HL-60 (cell line): Measurements from ENCODE around the gene TBC1D1.

Experiments
- GABPA ChIP-seq: IDR thresholded peaks from 2 replicates; pipeline ENCODE4 v1.6.1; 2012; ENCODE audit warnings: low read depth
- POLR2AphosphoS5 ChIP-seq: IDR thresholded peaks from 2 replicates; pipeline ENCODE4 v1.6.1; 2012; ENCODE audit warnings: low read depth
- SPI1 ChIP-seq: IDR thresholded peaks from 2 replicates; pipeline ENCODE4 v1.6.1; 2012; ENCODE audit warnings: low read depth, mild to moderate bottlenecking, borderline replicate concordance
- TF ChIP-seq, protein P1 (sequence below): IDR thresholded peaks from one replicate; pipeline ENCODE4 v1.5.1; 2011; ENCODE audit warnings: low read length, control low read depth, inconsistent platforms; ENCODE audit not compliant: insufficient read depth
- TF ChIP-seq, protein P2 (sequence below): IDR thresholded peaks from 2 replicates; pipeline ENCODE4 v1.6.1; 2012; ENCODE audit warnings: low read depth; ENCODE audit not compliant: insufficient replicate concordance

DNA sequence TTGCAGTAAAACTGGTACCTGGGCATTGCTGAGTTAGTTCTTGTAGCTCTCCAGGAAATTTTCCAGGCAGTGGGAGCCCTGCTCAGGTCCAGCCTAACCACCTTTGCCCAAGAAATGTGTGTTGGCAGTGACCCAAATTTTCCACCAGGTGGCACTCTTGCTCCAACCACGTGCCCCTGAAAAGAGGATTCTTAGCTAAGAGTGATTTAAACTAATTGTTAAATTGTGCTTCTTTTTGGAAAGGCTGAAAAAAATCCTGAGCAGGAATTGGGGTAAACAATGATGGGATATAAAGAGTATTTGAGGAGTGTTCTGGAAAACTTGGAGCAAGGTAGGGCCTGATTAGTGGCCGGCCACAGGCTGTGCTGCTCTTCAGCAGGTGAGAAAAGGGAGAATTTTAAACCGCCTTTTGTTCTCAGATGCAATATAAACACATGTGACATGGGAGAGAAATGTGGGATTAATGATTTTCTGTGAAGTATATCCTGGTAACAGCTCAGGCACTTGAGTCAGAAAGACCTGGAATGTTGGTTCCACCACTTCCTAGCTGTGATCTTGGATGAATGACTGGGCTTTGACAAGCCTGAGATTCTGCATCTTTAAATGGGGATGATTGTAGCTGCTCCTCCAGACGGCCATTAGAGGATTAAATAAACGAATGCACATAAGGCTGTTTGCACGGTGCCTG, 288.9 kb downstream of the TBC1D1 start:
- TF ChIP-seq, protein P1, sequence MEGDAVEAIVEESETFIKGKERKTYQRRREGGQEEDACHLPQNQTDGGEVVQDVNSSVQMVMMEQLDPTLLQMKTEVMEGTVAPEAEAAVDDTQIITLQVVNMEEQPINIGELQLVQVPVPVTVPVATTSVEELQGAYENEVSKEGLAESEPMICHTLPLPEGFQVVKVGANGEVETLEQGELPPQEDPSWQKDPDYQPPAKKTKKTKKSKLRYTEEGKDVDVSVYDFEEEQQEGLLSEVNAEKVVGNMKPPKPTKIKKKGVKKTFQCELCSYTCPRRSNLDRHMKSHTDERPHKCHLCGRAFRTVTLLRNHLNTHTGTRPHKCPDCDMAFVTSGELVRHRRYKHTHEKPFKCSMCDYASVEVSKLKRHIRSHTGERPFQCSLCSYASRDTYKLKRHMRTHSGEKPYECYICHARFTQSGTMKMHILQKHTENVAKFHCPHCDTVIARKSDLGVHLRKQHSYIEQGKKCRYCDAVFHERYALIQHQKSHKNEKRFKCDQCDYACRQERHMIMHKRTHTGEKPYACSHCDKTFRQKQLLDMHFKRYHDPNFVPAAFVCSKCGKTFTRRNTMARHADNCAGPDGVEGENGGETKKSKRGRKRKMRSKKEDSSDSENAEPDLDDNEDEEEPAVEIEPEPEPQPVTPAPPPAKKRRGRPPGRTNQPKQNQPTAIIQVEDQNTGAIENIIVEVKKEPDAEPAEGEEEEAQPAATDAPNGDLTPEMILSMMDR = peak; percentile 85
- TF ChIP-seq POLR2AphosphoS5 = no peak
- no peak for TF ChIP-seq SPI1
- TF ChIP-seq, protein P2, sequence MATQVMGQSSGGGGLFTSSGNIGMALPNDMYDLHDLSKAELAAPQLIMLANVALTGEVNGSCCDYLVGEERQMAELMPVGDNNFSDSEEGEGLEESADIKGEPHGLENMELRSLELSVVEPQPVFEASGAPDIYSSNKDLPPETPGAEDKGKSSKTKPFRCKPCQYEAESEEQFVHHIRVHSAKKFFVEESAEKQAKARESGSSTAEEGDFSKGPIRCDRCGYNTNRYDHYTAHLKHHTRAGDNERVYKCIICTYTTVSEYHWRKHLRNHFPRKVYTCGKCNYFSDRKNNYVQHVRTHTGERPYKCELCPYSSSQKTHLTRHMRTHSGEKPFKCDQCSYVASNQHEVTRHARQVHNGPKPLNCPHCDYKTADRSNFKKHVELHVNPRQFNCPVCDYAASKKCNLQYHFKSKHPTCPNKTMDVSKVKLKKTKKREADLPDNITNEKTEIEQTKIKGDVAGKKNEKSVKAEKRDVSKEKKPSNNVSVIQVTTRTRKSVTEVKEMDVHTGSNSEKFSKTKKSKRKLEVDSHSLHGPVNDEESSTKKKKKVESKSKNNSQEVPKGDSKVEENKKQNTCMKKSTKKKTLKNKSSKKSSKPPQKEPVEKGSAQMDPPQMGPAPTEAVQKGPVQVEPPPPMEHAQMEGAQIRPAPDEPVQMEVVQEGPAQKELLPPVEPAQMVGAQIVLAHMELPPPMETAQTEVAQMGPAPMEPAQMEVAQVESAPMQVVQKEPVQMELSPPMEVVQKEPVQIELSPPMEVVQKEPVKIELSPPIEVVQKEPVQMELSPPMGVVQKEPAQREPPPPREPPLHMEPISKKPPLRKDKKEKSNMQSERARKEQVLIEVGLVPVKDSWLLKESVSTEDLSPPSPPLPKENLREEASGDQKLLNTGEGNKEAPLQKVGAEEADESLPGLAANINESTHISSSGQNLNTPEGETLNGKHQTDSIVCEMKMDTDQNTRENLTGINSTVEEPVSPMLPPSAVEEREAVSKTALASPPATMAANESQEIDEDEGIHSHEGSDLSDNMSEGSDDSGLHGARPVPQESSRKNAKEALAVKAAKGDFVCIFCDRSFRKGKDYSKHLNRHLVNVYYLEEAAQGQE = no peak
- no peak for TF ChIP-seq GABPA
